Stimulated activated CD4-positive, alpha-beta T cell treated with anti-CD3 and anti-CD28 coated beads, Interleukin-2, amount 100 ng/mL, for 48 hours (primary cell): Measurements from ENCODE around the gene SEC61B.
"Not testable (repeated sequence)": the region's sequence is repeated elsewhere in the genome, so short reads cannot be mapped to it uniquely, and the experiment has no call there.

Source experiments
- DNase-seq, 2 donors: peaks; one replicate each; pipeline ENCODE4 v3.0.0-alpha.2; 2020

Gene SEC61B

GRCh38 chr9:99192786-99193465 lies 29.2 kb upstream of the SEC61B start:
- no peak for DNase-seq

GRCh38 chr9:99193466-99193821 lies 28.6 kb upstream of the SEC61B start:
- no peak for DNase-seq

GRCh38 chr9:99196484-99196883 lies 25.6 kb upstream of the SEC61B start:
- not testable (repeated sequence) for DNase-seq

- no peak for DNase-seq
Observed at GRCh38 chr9:99197124-99197630, 24.9 kb upstream of the SEC61B start.

GRCh38 chr9:99197987-99198386 lies 24.1 kb upstream of the SEC61B start:
- DNase-seq, result no peak

GRCh38 chr9:99199938-99200539 lies 22.0 kb upstream of the SEC61B start:
- no peak for DNase-seq

GRCh38 chr9:99201603-99202002 lies 20.5 kb upstream of the SEC61B start:
- no peak for DNase-seq

GRCh38 chr9:99210572-99210971 lies 11.5 kb upstream of the SEC61B start:
- DNase-seq, result no peak

- DNase-seq, result no peak
Observed at GRCh38 chr9:99211746-99212145, 10.3 kb upstream of the SEC61B start.

GRCh38 chr9:99213197-99213596 lies 8.9 kb upstream of the SEC61B start:
- DNase-seq, result no peak

- no peak for DNase-seq
Observed at GRCh38 chr9:99216073-99216472, 6.0 kb upstream of the SEC61B start.

GRCh38 chr9:99220011-99220410 lies 2.1 kb upstream of the SEC61B start:
- DNase-seq, result no peak

GRCh38 chr9:99221266-99221620 lies 839 bp upstream of the SEC61B start:
- peak; percentile 3 to 15 for DNase-seq

- DNase-seq, result no peak
Observed at GRCh38 chr9:99222416-99223270, 561 bp downstream of the SEC61B start.

- DNase-seq, result no peak
Observed at GRCh38 chr9:99224445-99224844, 2.4 kb downstream of the SEC61B start.

- DNase-seq, result no peak
Observed at GRCh38 chr9:99226054-99226453, 4.0 kb downstream of the SEC61B start.

GRCh38 chr9:99230206-99230605 lies 8.1 kb downstream of the SEC61B start:
- no peak for DNase-seq

GRCh38 chr9:99231711-99232110 lies 9.6 kb downstream of the SEC61B start:
- peak; percentile 25 to 27 for DNase-seq

GRCh38 chr9:99234618-99235017 lies 12.5 kb downstream of the SEC61B start:
- DNase-seq, result no peak

- DNase-seq, result no peak
Observed at GRCh38 chr9:99235069-99235468, 13.0 kb downstream of the SEC61B start.

- no peak for DNase-seq
Observed at GRCh38 chr9:99235926-99236634, 14.0 kb downstream of the SEC61B start.

- no peak for DNase-seq
Observed at GRCh38 chr9:99237356-99237755, 15.3 kb downstream of the SEC61B start.

GRCh38 chr9:99237849-99238248 lies 15.8 kb downstream of the SEC61B start:
- DNase-seq, result not testable (repeated sequence)
